Coronary artery (tissue), 2 donors: Measurements from ENCODE around the gene POLD4.

Experiments
- DNase-seq: peaks from one replicate; pipeline ENCODE4 v3.0.0-alpha.2; 2017; ENCODE audit warnings: low spot score
- H3K27ac ChIP-seq, 2 donors: fragments of 200-600 bp; sonication (generic); one replicate each; pipeline ENCODE4 v1.5.1; 2016 to 2019
- H3K4me3 ChIP-seq: fragments of 200-600 bp; sonication (generic); 2 replicates; pipeline ENCODE4 v1.5.1; 2016; ENCODE audit warnings: mild to moderate bottlenecking, moderate library complexity
- CTCF ChIP-seq: fragments of 200-600 bp; sonication (generic); IDR thresholded peaks from one replicate; pipeline ENCODE4 v1.5.1; 2019; ENCODE audit warnings: antibody characterized with exemption

POLD4 gene

GRCh38 chr11:67393437-67393836, 40.1 kb upstream of the POLD4 start:
- Histone ChIP-seq H3K4me3 (no peak overlapping the region), H3K27ac (no peak overlapping the region)
- TF ChIP-seq CTCF: no peak
- no peak for DNase-seq

GRCh38 chr11:67392183-67392715, 38.9 kb upstream of the POLD4 start:
- no peak for TF ChIP-seq CTCF
- H3K27ac ChIP-seq: peak overlapping the region; percentile 55 to 89
- peak overlapping the region; percentile 98 for H3K4me3 ChIP-seq
- no peak for DNase-seq

- no peak for TF ChIP-seq CTCF
- peak within 1 kb of the TSS; percentile 55 to 89 for H3K27ac ChIP-seq
- DNase-seq: peak; percentile 96
- H3K4me3 ChIP-seq: peak within 1 kb of the TSS; percentile 98
Observed at GRCh38 chr11:67391304-67392182, 38.2 kb upstream of the POLD4 start, which contains the start of gene RAD9A. TSS of gene RAD9A (plus strand) at chr11:67391986. CDS start at chr11:67392045, 59 bp downstream.

GRCh38 chr11:67390947-67391303, 37.6 kb upstream of the POLD4 start:
- no peak for TF ChIP-seq CTCF
- Histone ChIP-seq H3K4me3 (peak overlapping the region; percentile 98), H3K27ac (peak overlapping the region; percentile 55 to 89)
- no peak for DNase-seq

GRCh38 chr11:67389477-67389876, 36.1 kb upstream of the POLD4 start:
- peak; percentile 25 for TF ChIP-seq CTCF
- no peak for DNase-seq
- H3K27ac ChIP-seq: no peak overlapping the region
- no peak overlapping the region for H3K4me3 ChIP-seq

- H3K4me3 ChIP-seq: no peak overlapping the region
- H3K27ac ChIP-seq: no peak overlapping the region
- TF ChIP-seq CTCF: no peak
- DNase-seq: no peak
Observed at GRCh38 chr11:67387518-67387917, 34.2 kb upstream of the POLD4 start.

- no peak for TF ChIP-seq CTCF
- Histone ChIP-seq H3K27ac (no peak overlapping the region), H3K4me3 (no peak overlapping the region)
- no peak for DNase-seq
Observed at GRCh38 chr11:67387069-67387468, 33.7 kb upstream of the POLD4 start.
